Activated gamma-delta T cell (primary cell): ENCODE results near the gene HTR3B.
"Not testable (repeated sequence)": the region's sequence is repeated elsewhere in the genome, so short reads cannot be mapped to it uniquely, and the experiment has no call there.

Experiments
- DNase-seq: peaks from one replicate; lab custom pipeline; 2025; lab: John Stamatoyannopoulos, UW
- total RNA-seq, 2 donors: gene quantifications; one replicate each; lab custom pipeline; 2026; lab: John Stamatoyannopoulos, UW

Gene HTR3B, protein sequence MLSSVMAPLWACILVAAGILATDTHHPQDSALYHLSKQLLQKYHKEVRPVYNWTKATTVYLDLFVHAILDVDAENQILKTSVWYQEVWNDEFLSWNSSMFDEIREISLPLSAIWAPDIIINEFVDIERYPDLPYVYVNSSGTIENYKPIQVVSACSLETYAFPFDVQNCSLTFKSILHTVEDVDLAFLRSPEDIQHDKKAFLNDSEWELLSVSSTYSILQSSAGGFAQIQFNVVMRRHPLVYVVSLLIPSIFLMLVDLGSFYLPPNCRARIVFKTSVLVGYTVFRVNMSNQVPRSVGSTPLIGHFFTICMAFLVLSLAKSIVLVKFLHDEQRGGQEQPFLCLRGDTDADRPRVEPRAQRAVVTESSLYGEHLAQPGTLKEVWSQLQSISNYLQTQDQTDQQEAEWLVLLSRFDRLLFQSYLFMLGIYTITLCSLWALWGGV
- total RNA-seq: 0 reads per million in 2 donors

DNA sequence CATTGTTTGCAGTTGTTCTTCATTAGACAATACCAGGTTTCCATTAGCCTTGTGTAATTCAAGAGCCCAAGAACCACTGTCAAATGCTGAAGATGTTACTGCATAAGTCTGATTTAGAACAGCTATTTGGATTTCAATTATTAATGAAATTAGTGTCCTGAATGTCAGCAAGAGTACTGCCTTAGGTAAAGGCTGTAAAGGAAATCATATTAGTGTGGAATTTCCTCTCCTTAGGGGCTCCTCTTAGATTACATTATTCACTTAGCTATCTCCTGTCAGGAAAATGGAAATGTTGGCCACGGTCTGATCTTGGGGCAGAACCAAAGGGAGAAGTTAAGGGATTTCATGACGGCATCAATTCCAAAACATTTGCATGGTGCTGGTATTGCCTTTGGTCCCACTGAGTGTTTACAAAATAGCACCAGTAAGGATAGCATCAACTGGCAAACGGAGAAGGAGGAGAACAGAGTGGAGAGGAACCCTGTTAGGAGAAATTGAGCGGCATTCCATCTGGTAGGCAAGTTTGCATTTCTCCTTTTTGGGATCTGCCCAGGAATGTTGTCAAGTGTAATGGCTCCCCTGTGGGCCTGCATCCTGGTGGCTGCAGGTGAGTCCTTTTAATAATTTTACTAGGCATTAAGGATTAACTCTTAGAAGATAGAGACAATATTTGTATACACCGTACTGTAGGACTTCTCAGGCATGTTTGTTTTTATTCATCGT, at the start of gene HTR3B:
Gene HTR3B (plus strand): TSS at position 418 of the 723 bp plus-strand sequence. CDS start 138 bp downstream, at position 556.
- DNase-seq: no peak

DNA sequence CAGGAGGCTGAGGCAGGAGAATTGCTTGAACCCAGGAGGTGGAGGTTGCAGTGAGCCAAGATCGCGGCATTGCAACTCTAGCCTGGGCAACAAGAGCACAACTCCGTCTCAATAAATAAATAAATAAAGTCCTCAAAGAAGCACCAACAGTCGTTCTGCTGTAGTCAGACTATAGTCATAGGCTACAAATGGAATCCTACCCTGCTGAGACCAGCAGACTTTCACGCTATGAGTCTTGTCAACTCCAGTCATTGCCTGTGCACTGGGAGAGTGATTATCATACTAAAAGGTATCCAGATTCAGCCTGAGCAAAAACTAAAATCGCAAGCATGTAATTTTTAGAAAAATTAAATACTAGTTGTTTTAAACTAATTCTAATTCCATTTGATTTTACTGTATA, 48.8 kb upstream of the HTR3B start:
- no peak for DNase-seq

DNA sequence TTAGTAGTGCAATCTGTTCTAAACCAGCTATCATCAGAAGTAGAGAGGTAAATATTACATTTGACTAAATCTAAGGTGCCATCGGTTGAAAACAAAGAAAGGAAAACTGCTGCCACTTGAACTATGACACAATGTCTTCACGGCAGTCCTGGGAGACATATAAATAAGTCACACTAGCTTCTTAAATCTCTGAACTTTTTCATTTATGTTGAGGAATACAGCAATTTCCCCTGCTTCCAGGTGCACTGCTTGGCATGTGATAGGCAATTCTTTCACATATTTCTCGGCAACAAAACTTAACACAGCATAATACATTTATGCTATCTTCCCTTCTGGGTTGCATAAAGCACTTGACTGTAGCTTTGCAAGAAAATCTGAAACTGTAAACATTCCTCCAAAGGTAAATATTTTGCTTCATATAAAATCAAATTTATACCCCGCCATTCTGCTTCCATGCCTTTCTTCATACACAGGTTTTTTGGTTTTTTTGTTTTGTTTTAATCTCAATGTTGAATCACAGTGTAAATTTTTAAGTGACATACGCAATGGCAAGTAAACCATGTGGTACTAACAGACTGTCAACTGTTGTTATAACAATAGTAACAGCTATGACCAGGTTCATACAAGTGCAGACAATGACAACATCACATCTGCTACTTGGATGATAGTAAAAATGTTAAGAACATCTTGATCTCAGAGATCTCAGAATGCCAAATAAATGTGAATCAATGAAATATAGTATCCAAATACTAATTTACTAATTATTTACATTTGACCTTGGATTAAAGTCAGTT, 47.4 kb upstream of the HTR3B start:
- DNase-seq: no peak

DNA sequence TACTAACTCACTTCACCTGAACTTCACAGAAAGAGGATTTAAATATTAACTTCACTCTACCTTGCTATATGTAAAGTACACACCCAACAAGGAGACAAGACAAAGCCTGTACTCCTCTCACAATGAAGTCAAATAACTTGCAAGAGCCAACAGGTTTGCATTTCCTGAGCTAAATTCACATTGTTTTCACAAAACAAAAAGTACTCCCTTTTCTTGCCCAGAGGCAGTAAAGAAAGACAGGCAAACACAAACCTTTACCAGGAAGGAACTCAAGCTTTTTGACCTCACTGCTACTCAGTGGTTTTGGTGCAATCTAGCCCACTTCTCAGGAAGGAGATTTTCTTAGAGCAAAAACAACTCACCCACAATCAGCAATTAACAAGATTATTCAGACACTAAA, 44.9 kb upstream of the HTR3B start:
- DNase-seq: no peak

DNA sequence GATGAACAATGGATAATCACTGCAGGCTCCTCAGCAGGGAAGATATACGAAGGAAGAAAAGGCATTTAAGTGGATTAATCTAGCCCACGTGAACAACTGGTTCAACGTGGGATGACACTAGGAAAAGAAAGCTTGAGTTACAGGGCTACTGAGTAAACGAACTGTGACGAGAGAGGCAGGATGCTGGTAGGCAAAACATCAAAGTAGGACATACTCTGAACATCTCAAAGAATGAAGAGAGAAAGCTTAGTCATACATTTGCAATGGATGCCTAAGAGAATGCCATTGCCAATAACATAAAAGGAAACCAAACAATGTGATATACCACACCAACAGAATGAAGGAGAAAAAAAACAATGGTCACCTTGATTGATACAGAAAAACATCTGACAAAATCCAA, 42.2 kb upstream of the HTR3B start:
- DNase-seq: no peak

DNA sequence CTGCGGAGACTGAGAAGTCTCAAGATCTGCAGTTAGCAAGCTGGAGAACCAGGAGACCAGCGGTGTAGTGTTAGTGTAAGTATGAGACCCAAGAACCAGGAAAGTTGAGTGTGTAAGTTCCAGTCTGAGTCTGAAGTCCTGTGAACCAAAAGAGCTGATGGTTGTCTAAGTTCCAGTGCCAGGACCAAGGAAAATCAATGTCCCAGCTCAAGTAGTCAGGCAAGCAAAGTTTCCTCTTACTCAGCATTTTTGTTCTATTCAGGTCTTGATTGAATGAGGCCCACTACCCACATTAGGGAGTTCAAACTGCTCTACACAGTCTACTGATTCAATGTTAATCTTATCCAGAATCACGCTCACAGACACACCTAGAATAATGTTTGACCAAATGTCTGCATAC, 40.2 kb upstream of the HTR3B start:
- DNase-seq: no peak

DNA sequence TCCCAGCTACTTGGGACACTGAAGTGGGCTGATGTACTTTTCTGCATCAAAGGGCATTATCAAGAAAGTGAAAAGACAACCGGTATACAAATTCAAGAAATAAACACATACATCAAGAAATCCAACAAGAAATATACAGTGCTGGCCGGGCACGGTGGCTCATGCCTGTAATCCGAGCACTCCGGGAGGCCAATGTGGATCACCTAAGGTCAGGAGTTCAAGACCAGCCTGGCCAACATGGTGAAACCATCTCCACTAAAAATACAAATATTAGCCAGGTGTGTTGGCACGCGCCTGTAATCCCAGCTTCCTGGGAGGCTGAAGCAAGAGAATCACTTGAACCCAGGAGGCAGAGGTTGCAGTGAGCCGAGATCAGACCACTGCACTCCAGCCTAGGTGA, 38.7 kb upstream of the HTR3B start:
- DNase-seq: no peak

DNA sequence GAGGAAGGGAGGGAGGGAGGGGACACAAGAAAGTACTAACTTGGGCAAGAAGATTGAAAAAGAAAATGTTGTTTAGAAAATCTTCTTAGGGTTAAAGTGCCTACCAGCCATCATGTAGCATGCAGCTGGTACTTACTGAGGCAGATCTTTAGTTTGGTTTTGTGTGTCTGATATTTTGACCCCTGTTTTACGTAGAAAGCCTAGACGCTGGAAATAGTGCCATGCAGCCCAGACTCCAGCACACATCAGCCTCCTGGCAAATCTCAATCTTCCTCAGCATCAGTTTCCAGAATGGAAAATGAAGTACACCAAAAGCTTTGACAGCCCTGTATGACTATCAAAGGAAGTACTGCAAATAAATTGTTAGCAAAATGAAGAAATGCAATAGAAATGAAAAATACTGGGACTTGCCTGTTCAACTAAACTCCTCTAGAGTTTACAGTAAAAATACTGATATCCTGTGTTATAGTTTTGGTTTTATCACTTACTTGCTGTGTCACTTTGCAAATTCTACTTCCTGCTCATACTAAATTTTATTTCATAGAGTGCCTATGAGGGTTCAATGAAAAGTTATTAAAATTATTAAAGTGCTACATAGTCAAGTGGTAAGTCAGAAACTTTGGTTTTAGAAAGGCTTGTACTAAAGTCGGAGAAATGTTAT, 36.6 kb upstream of the HTR3B start:
- no peak for DNase-seq

DNA sequence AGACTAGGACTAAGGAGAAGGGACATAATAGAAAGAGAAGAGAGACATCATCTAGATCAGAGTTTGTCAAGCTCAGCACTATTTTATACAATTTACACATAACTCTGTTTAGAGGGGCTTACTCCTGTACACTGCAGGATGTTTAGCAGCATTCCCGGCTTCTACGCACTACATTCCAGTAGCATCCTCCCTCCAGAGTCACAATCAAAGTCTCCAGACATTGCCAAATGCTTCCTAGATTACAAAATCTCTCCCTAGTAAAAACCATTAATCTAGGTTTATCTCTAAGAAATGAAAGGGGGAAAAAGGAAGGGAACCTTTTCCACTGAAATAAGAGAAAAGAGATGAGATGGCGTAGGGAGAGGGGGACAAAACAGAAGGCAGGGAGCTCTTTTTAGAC, 33.3 kb upstream of the HTR3B start:
- DNase-seq: no peak

DNA sequence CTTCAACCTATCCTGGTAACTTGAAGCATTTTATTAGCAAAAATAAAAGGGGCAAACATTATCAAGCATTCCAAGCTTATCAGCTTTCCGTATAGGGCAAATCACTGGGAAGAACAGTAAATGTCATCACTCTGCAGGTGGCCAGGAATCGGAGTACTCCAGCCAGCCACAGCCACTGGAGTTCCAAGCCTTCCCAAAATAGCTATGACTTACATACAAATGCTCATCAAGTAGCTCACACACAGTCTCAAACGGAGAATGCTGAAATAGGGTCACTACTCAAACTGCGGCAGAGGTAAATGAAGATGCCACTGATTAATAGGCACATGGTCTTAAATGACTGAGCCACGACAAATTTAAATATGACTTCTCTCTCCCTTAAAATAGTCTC, 31.4 kb upstream of the HTR3B start:
- no peak for DNase-seq

DNA sequence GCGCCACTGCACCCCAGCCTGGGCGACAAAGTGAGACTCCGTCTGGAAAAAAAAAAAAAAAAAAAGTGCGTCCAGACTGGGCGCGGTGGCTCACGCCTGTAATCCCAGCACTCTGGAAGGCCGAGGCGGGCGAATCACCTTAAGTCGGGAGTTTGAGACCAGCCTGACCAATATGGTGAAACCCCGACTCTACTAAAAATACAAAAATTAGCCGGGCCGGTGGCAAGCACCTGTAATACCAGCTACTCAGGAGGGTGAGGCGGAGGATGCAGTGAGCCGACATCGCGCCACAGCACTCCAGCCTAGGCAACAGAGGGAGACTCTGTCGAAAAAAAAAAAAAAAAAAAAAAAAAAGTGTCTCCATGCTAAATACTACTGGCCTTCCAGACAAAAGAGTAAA, 30.5 kb upstream of the HTR3B start:
- no peak for DNase-seq

DNA sequence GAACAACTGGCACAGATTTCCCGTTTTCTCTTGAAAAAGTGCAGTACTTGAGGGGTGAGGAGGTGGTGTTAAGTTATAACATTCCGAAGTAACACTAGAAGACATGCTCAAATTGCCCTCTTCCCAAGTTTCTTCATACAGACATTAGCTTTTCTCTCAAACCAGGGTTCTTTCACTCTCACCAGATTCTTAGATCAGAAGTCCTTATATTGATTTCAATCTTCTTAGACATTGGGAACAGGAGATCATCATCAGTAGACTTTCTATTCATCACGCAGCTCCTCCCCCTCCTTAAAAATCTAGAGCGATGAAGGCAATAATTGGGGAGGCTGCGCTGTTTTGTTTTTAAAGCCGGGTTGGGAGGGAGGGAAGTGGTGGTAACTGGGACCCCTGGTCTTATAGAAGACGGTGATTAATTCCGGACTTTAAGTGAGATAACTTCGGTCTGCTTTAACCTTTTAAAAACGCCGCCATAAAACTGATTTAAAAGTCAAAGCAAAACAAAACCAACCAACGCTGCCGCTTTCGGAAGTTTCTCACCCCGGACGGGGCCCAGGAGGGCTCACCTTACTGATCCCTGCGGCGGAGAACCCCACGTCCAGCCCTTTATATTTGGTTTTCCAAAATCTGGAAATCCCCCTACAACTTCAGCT, 29.9 kb upstream of the HTR3B start:
- DNase-seq: no peak

DNA sequence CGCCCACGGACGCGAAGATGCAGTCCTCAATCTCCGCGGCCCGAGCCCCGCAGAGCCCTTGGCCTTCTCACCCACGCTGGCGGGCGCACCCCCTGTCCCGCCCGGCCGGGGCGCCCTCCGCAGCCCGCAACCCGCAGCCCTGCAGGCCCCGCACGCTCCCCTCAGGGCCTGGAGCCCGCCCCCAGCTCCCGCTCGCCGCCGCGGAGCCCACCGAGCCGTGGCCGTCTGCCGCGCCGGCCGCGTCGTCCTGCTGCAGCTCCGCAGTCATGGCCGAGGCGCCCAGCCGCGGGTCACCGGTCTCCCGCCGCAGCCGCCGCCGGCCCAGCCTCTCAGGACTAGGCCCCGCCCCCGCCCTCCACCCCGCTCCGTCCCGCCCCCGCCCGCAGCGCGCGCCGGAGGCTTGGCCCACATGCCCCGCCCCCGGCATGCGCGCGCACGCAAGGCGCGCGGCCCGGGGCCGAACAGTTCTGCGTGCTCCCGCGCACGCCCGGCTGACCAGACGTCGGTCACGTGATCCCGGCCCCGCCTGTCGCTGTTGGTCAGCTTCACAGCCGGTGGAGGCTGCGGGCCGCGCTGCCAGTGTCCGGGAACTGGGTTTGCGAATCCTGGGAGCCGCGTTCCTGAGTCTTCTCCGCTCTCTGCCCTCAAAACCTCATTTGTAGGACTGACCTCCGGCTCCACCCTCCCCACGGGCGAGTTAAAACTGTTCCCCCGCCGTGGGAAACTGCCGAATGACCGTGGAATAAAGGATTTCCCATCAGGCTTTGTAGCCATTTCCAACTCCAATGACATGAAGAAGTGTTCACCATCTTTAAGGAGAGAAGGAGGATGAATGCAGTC, 29.1 kb upstream of the HTR3B start, which contains the start of gene USP28:
Gene USP28 (minus strand): TSS at position 339 of the 840 bp plus-strand sequence. CDS start 71 bp downstream, at position 268.
- DNase-seq: peak; percentile 74

DNA sequence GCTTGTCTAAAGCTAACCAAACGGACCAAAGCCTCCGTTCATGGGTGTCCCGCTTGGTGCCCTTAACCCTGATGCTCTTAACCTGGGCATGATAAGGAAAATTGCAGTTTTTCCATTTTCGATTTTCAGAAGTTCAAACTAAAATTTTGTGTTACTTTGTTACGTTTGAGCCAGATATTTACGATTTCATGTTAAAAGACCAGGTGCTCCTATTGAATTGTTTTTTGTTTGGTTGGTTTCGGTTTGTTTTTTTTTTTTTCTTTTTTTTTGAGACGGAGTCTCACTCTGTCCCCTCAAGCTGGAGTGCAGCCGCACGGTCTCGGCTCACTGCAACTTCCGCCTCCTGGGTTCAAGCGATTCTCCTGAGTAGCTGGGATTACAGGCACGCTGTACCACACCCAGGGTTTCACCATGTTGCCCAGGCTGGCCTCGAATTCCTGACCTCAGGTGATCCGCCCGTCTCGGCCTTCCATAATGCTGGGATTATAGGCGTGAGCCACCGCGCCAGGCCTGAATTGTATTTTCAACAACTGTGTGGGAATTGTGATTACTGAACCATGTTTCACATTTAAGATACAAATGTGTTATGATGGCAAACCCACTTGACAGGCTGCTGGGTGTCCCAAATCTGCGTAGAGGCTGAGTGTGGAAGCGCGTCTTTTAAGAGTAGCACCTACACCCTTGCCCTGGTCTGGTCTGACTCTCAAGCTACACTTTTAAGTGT, 28.4 kb upstream of the HTR3B start:
- DNase-seq: no peak

DNA sequence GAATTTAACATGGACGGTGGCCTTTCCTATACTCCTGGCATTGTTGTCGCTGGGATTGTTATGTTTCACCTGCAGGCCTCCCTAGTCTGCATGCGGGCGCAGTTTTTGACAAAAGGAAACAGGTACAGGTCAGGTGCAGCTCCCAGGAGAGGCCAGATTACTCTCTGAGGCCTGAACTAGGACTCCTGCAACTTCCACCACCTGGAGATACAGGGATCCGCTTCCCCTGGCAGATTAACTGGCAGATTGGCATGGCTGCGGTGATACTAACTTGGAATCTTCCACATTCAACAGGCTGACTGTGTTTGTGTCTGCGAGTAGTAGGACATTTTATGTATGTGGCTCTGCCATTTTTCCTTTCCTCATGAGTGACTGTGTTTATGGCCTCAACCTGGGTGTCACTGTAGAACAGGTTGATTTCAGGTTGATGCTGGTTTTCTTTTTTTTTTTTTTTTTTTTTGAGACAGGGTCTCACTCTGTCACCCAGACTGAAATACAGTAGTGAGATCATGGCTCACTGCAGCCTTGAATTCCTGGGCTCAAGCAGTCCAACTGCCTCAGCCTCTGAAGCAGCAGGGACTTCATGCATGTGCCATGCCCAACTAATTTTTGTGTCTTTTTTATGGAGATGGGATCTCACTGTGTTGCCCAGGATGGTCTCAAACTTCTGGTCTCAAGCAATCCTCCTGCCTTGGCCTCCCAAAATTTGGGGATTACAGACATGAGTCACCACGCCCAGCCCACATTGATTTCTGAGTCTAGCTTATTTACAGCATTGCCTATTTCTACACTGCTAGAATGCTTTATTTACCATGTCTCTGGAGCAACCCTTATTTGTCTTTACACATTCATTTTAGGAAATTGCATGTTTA, 27.6 kb upstream of the HTR3B start:
- no peak for DNase-seq

DNA sequence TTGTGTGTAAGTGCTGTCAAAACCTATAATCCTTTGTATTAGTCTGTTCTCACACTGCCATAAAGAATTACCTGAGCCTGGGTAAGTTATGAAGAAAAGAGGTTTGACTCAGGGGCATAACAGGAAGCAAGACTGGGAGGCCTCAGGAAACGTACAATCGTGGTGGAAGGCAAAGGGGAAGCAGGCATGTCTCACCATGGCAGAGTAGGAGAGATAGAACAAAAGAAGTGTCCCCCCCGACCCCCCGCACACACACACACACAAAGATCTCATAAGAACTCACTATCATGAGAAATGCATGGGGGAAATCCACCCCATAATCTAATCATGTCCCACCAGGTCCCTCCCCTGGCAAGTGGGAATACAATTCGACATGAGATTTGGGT, 26.9 kb upstream of the HTR3B start:
- no peak for DNase-seq

DNA sequence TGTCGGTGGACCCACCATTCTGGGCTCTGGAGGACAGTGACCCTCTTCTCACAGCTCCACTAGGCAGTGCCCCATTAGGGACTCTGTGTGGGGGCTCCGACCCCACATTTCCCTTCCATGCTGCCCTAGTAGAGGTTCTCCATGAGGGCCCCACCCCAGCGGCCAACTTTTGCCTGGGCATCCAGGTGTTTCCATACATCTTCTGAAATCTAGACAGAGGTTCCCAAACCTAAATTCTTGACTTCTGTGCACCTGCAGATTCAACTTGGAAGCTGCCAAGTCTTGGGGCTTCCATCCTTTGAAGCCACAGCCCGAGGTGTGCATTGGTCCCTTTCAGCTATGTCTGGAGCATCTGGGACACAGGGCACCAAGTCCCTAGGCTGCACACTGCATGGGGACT, 25.1 kb upstream of the HTR3B start:
- DNase-seq: not testable (repeated sequence)

DNA sequence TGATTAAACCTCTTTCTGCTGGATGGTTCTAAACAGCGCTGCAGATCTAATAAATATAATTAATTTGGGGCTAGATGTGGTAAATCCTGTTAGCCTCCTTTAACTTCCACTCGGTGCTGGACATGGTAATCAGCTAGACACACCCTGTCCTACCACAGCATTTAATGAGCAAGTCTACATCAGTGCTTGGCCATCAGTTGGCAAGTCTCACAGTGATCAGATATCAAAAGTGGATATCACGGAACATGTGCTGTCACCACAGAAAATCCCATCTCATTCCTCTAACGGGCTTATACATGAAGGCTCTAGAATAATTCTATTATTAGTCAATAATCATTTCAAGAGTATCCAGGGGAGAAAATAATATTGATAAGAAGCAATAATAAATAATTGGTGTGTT, 23.6 kb upstream of the HTR3B start:
- DNase-seq: no peak

DNA sequence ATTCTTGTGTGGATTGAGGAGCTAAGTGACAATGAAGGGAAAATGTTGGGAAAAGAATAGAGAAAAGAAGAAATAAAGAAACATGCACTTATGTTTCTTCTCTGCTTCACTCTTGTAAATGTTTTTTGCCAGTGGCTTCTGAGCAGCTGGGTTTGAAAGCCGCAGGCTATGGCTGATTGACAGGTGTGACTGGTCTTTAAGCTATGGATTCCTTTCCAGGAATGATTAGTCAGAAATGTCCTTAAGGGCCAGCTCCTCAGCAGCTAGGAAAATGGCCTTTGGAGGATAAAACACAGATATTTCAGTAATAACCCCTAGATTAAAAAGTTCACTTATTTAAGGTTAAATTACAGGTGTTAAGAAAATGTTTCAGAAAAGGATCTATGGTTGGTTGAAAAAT, 22.7 kb upstream of the HTR3B start:
- no peak for DNase-seq
